Measurements from ENCODE around the gene NADK2. TPM values are rescaled to one million over a fixed set of nuclear protein-coding genes. Genes with fewer than 3 reads are reported as not detected.

The NADK2 gene
- total RNA-seq, 4 donors from 2014 or later, result 22.5 to 34.8 (median 26.3) TPM

DNA sequence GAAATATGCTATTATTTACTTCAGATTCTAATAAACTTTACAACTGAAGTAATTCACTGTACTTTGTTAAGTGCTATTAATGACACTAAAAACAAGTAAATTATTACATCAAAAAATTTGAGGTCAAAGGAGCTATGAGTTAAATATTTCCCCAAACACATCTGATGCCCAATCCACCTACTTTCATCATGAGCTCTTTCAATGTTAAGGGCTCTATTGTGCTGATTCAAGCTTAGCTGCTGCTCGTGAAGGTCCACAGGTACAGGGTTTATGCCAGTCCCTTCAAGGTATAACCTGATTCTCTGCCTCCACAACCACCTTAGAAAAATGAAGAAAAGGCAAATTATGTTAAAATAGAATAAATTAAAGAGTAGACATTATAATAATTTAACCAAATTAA, 24.2 kb downstream of the NADK2 start:
- TF ChIP-seq, protein P1, sequence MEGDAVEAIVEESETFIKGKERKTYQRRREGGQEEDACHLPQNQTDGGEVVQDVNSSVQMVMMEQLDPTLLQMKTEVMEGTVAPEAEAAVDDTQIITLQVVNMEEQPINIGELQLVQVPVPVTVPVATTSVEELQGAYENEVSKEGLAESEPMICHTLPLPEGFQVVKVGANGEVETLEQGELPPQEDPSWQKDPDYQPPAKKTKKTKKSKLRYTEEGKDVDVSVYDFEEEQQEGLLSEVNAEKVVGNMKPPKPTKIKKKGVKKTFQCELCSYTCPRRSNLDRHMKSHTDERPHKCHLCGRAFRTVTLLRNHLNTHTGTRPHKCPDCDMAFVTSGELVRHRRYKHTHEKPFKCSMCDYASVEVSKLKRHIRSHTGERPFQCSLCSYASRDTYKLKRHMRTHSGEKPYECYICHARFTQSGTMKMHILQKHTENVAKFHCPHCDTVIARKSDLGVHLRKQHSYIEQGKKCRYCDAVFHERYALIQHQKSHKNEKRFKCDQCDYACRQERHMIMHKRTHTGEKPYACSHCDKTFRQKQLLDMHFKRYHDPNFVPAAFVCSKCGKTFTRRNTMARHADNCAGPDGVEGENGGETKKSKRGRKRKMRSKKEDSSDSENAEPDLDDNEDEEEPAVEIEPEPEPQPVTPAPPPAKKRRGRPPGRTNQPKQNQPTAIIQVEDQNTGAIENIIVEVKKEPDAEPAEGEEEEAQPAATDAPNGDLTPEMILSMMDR (IDR thresholded peaks at IDR 0.05; ENCODE audit: low read depth), result no peak

DNA sequence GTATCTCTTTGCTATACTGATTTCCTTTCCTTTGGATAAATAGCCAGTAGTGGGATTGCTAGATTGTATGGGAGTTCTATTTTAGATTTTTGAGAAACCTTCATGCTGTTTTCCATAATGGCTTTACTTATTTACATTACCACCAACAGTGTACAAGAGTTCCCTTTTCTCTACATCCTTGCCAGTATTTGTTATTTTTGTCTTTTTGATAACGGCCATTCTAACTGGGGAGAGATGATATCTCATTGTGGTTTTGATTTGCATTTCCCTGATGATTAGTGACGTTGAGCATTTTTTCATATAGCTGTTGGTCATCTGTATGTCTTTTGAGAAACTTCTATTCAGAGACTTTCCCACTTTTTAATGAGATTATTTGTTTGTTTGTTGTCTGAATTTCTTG, 25.8 kb downstream of the NADK2 start:
- TF ChIP-seq, protein P1 (IDR thresholded peaks at IDR 0.05; ENCODE audit: low read depth), result no peak

DNA sequence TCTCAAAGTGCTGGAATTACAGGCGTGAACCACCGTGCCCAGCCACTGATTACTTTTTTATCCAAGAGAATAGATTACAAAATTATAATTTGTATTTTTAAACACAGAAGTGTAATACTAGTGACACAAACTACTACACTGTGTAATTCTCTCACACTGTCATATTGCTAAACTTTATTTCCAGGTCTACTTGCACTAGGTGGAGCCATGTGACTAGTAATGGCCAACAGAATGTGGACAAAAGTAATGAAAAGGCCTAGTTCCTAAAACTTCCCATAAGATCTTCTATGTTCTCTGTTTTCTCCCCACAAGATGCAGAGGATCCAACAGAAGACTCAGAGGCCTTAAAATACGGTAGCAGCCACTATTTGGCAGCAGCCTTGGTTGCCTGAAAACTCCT, 27.3 kb downstream of the NADK2 start:
- TF ChIP-seq, protein P1 (IDR thresholded peaks at IDR 0.05; ENCODE audit: low read depth), result no peak

DNA sequence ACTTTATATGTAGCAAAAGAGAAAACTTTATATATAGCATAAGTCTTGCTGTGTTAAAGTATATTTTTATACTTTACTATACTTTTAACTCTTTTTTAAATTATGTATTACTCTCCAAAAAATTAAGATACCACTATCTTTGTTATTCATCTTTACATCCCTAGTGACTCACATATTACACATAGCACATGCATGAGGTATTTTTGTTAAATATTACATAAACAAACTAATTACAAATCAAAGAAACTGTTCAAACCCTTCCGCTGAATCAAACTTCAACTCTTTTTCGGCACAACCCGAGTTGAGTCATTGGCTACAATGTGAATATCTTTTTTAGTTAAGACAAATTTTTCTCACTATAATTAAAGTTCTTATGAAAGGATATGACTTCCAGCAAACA, 32.1 kb downstream of the NADK2 start:
- TF ChIP-seq, protein P1 (IDR thresholded peaks at IDR 0.05; ENCODE audit: low read depth), result no peak

DNA sequence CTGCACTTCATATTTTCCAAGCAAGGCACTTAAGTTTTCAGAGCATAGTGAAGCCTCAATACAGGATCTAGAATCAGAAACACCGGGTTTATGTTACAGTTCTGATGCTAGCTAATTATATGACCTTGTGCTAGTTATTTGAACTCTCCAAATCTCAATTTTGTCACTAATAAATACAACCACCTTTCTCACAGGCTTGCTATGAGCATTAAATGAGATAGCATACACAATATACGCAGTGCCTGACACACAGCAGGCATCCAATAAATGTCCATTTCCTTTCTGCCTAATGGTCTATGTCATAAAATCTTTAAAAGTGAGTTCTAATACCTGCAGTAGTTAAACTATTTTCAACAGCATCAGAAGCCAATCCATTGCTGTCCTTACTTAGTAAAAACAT, 32.9 kb downstream of the NADK2 start:
- TF ChIP-seq, protein P1 (IDR thresholded peaks at IDR 0.05; ENCODE audit: low read depth), result no peak

DNA sequence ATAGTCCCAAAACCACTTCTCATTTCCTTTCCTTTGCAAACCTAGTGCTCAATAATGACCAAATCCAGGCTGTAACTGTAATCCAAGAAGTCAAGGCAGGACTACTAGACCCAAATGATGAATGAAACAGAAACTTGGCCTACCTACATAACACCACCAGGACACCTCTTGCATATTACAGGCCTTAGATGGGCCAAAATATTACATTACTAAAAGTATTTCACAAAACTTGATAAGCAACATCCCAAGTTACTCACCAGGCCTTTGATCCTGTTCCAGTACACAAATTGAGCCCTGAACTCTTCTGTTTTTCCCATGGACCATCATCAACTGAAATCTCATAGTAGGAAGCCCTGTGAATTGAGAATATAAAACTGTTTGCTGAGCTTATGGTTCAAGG, 34.8 kb downstream of the NADK2 start:
- TF ChIP-seq, protein P1 (IDR thresholded peaks at IDR 0.05; ENCODE audit: low read depth), result no peak

DNA sequence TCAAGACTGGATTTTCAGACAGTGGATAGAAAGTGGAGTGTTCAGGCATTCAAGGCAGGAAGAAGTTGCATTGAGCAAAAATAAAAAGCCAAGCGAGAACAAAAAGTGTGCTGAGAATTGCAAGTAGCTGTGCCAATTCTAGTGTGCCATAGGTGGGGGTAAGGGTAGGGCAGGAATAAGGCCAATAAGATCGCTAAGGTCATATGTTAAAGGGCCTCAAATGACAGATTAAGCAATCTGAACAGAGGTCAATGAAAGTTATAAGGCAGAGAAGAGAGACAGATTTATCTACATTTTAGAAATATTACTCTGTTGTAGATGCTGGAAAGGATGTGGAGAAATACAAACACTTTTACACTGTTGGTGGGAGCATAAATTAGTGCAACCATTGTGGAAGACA, 36.4 kb downstream of the NADK2 start:
- TF ChIP-seq, protein P1 (IDR thresholded peaks at IDR 0.05; ENCODE audit: low read depth), result no peak

Measured in subcutaneous adipose tissue (tissue), 4 donors.